HEK293 (cell line): ENCODE results near the gene LEMD1.

Source experiments
- HOXD13 ChIP-seq: sonication (generic); formaldehyde crosslinking; IDR thresholded peaks from 2 replicates; pipeline ENCODE4 v1.8.0; 2022; ENCODE audit warnings: missing genetic modification reagents, borderline replicate concordance
- KLF17 ChIP-seq: fragments of 450-650 bp; formaldehyde crosslinking; IDR thresholded peaks from 2 replicates; pipeline ENCODE4 v1.5.1; 2016; ENCODE audit warnings: missing biosample characterization, missing genetic modification characterization
- KLF9 ChIP-seq: fragments of 450-650 bp; formaldehyde crosslinking; IDR thresholded peaks from 2 replicates; pipeline ENCODE4 v1.5.1; 2016; ENCODE audit warnings: missing biosample characterization, missing genetic modification characterization, low read depth
- SCRT2 ChIP-seq: fragments of 450-650 bp; formaldehyde crosslinking; IDR thresholded peaks from 2 replicates; pipeline ENCODE4 v1.5.1; 2016; ENCODE audit warnings: missing biosample characterization, missing genetic modification characterization
- SP2 ChIP-seq: fragments of 450-650 bp; formaldehyde crosslinking; IDR thresholded peaks from 2 replicates; pipeline ENCODE4 v1.5.1; 2016; ENCODE audit warnings: missing biosample characterization, missing genetic modification characterization
- SP3 ChIP-seq: fragments of 450-650 bp; formaldehyde crosslinking; IDR thresholded peaks from 2 replicates; pipeline ENCODE4 v1.5.1; 2016; ENCODE audit warnings: missing biosample characterization, missing genetic modification characterization
- SP7 ChIP-seq: fragments of 450-650 bp; formaldehyde crosslinking; IDR thresholded peaks from 2 replicates; pipeline ENCODE4 v1.5.1; 2016; ENCODE audit warnings: missing biosample characterization, missing genetic modification characterization
- ZBTB1 ChIP-seq: fragments of 450-650 bp; formaldehyde crosslinking; IDR thresholded peaks from 2 replicates; pipeline ENCODE4 v1.5.1; 2016; ENCODE audit warnings: missing biosample characterization, missing genetic modification characterization
- ZBTB10 ChIP-seq: fragments of 450-650 bp; formaldehyde crosslinking; IDR thresholded peaks from 2 replicates; pipeline ENCODE4 v1.5.1; 2016; ENCODE audit warnings: missing biosample characterization, missing genetic modification characterization
- ZBTB20 ChIP-seq: fragments of 450-650 bp; formaldehyde crosslinking; IDR thresholded peaks from 2 replicates; pipeline ENCODE4 v1.5.1; 2016; ENCODE audit warnings: missing biosample characterization, missing genetic modification characterization
- ZNF112 ChIP-seq: fragments of 450-650 bp; formaldehyde crosslinking; IDR thresholded peaks from 2 replicates; pipeline ENCODE4 v1.5.0; 2017; ENCODE audit warnings: missing biosample characterization, missing genetic modification characterization
- ZNF121 ChIP-seq: fragments of 450-650 bp; formaldehyde crosslinking; IDR thresholded peaks from 2 replicates; pipeline ENCODE4 v1.5.1; 2016; ENCODE audit warnings: missing biosample characterization, missing genetic modification characterization
- ZNF132 ChIP-seq: fragments of 450-650 bp; formaldehyde crosslinking; IDR thresholded peaks from 2 replicates; pipeline ENCODE4 v1.5.1; 2017; ENCODE audit warnings: missing biosample characterization, missing genetic modification characterization, borderline replicate concordance
- ZNF184 ChIP-seq: fragments of 450-650 bp; IDR thresholded peaks from 2 replicates; pipeline ENCODE4 v1.5.1; 2018; ENCODE audit warnings: missing biosample characterization, mild to moderate bottlenecking, missing genetic modification characterization
- ZNF211 ChIP-seq: fragments of 450-650 bp; formaldehyde crosslinking; IDR thresholded peaks from 2 replicates; pipeline ENCODE4 v1.5.1; 2016; ENCODE audit warnings: low read depth, missing biosample characterization, missing genetic modification characterization
- ZNF223 ChIP-seq: fragments of 450-650 bp; formaldehyde crosslinking; IDR thresholded peaks from 2 replicates; pipeline ENCODE4 v1.5.1; 2016; ENCODE audit warnings: missing biosample characterization, missing genetic modification characterization
- ZNF23 ChIP-seq: fragments of 450-650 bp; formaldehyde crosslinking; IDR thresholded peaks from 2 replicates; pipeline ENCODE4 v1.5.1; 2016; ENCODE audit warnings: missing biosample characterization, missing genetic modification characterization, borderline replicate concordance
- ZNF24 ChIP-seq: fragments of 450-650 bp; formaldehyde crosslinking; IDR thresholded peaks from 2 replicates; pipeline ENCODE4 v1.5.1; 2016; ENCODE audit warnings: missing biosample characterization, missing genetic modification characterization
- ZNF292 ChIP-seq: fragments of 450-650 bp; formaldehyde crosslinking; IDR thresholded peaks from 2 replicates; pipeline ENCODE4 v1.5.1; 2016; ENCODE audit warnings: low read depth, missing biosample characterization, missing genetic modification characterization, borderline replicate concordance
- ZNF324 ChIP-seq: fragments of 450-650 bp; formaldehyde crosslinking; IDR thresholded peaks from 2 replicates; pipeline ENCODE4 v1.5.1; 2016; ENCODE audit warnings: missing biosample characterization, missing genetic modification characterization
- ZNF366 ChIP-seq: fragments of 450-650 bp; formaldehyde crosslinking; conservative IDR thresholded peaks from 2 replicates; pipeline ENCODE4 v1.5.1; 2016; ENCODE audit warnings: missing biosample characterization, missing genetic modification characterization
- ZNF394 ChIP-seq: fragments of 450-650 bp; formaldehyde crosslinking; IDR thresholded peaks from 2 replicates; pipeline ENCODE4 v1.5.1; 2016; ENCODE audit warnings: missing biosample characterization, missing genetic modification characterization, mild to moderate bottlenecking, moderate library complexity, borderline replicate concordance
- ZNF501 ChIP-seq: fragments of 450-650 bp; formaldehyde crosslinking; IDR thresholded peaks from 2 replicates; pipeline ENCODE4 v1.5.1; 2016; ENCODE audit warnings: missing biosample characterization, missing genetic modification characterization
- ZNF555 ChIP-seq: fragments of 450-650 bp; formaldehyde crosslinking; conservative IDR thresholded peaks from 2 replicates; pipeline ENCODE4 v1.5.1; 2017; ENCODE audit warnings: missing biosample characterization, mild to moderate bottlenecking, missing genetic modification characterization, inconsistent platforms
- ZNF561 ChIP-seq: fragments of 450-650 bp; IDR thresholded peaks from 2 replicates; pipeline ENCODE4 v1.5.1; 2018; ENCODE audit warnings: missing biosample characterization, missing genetic modification characterization, borderline replicate concordance
- ZNF600 ChIP-seq: fragments of 450-650 bp; formaldehyde crosslinking; IDR thresholded peaks from 2 replicates; pipeline ENCODE4 v1.5.1; 2016; ENCODE audit warnings: missing biosample characterization, missing genetic modification characterization
- ZNF629 ChIP-seq: fragments of 450-650 bp; formaldehyde crosslinking; IDR thresholded peaks from 2 replicates; pipeline ENCODE4 v1.5.1; 2017; ENCODE audit warnings: missing biosample characterization, missing genetic modification characterization
- ZNF654 ChIP-seq: fragments of 450-650 bp; formaldehyde crosslinking; IDR thresholded peaks from 2 replicates; pipeline ENCODE4 v1.5.1; 2016; ENCODE audit warnings: low read depth, missing biosample characterization, missing genetic modification characterization
- ZNF707 ChIP-seq: fragments of 450-650 bp; formaldehyde crosslinking; IDR thresholded peaks from 2 replicates; pipeline ENCODE4 v1.5.1; 2016; ENCODE audit warnings: missing biosample characterization, missing genetic modification characterization
- ZNF792 ChIP-seq: fragments of 450-650 bp; formaldehyde crosslinking; IDR thresholded peaks from 2 replicates; pipeline ENCODE4 v1.5.1; 2016; ENCODE audit warnings: missing biosample characterization, missing genetic modification characterization
- TF ChIP-seq, protein P1 (sequence below): fragments of 450-650 bp; formaldehyde crosslinking; IDR thresholded peaks from 2 replicates; pipeline ENCODE4 v1.5.1; 2016; ENCODE audit warnings: missing biosample characterization, missing genetic modification characterization
- TF ChIP-seq, protein P2 (sequence below): fragments of 450-650 bp; formaldehyde crosslinking; IDR thresholded peaks from 2 replicates; pipeline ENCODE4 v1.5.1; 2016; ENCODE audit warnings: missing biosample characterization, missing genetic modification characterization

LEMD1 gene

GRCh38 chr1:205440476-205441317 lies 18.8 kb upstream of the LEMD1 start (continued):
- TF ChIP-seq HOXD13 (CRISPR knock-in tag) (no peak), ZBTB1 (tag by site-specific recombination) (no peak), ZNF555 (tag by site-specific recombination) (no peak), ZNF23 (no peak), ZNF792 (no peak), KLF17 (tag by site-specific recombination) (peak; percentile 31), ZNF112 (tag by site-specific recombination) (no peak), ZNF292 (tag by site-specific recombination) (no peak), ZBTB10 (tag by site-specific recombination) (no peak), SP7 (tag by site-specific recombination) (0 out of 2 replicates have a peak, but pooled peaks have one; percentile 13), ZNF600 (tag by site-specific recombination) (peak; percentile 39; the same call in 1 of the 2 replicates), ZNF707 (tag by site-specific recombination) (no peak), ZNF501 (tag by site-specific recombination) (no peak), ZNF324 (tag by site-specific recombination) (no peak), ZBTB20 (tag by site-specific recombination) (no peak), ZNF654 (tag by site-specific recombination) (no peak), ZNF132 (tag by site-specific recombination) (no peak), ZNF184 (tag by site-specific recombination) (no peak), SCRT2 (tag by site-specific recombination) (no peak), ZNF211 (tag by site-specific recombination) (no peak), ZNF366 (tag by site-specific recombination) (peak; percentile 45), KLF9 (tag by site-specific recombination) (no peak; the same call in 1 of the 2 replicates), SP2 (tag by site-specific recombination) (peak; percentile 45), SP3 (tag by site-specific recombination) (peak; percentile 53), ZNF629 (tag by site-specific recombination) (no peak; the same call in 1 of the 2 replicates), ZNF24 (no peak), ZNF561 (tag by site-specific recombination) (no peak), ZNF223 (tag by site-specific recombination) (no peak), ZNF394 (no peak), ZNF121 (no peak)
- TF ChIP-seq, protein P1, sequence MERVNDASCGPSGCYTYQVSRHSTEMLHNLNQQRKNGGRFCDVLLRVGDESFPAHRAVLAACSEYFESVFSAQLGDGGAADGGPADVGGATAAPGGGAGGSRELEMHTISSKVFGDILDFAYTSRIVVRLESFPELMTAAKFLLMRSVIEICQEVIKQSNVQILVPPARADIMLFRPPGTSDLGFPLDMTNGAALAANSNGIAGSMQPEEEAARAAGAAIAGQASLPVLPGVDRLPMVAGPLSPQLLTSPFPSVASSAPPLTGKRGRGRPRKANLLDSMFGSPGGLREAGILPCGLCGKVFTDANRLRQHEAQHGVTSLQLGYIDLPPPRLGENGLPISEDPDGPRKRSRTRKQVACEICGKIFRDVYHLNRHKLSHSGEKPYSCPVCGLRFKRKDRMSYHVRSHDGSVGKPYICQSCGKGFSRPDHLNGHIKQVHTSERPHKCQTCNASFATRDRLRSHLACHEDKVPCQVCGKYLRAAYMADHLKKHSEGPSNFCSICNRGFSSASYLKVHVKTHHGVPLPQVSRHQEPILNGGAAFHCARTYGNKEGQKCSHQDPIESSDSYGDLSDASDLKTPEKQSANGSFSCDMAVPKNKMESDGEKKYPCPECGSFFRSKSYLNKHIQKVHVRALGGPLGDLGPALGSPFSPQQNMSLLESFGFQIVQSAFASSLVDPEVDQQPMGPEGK, result no peak
- TF ChIP-seq, protein P2, sequence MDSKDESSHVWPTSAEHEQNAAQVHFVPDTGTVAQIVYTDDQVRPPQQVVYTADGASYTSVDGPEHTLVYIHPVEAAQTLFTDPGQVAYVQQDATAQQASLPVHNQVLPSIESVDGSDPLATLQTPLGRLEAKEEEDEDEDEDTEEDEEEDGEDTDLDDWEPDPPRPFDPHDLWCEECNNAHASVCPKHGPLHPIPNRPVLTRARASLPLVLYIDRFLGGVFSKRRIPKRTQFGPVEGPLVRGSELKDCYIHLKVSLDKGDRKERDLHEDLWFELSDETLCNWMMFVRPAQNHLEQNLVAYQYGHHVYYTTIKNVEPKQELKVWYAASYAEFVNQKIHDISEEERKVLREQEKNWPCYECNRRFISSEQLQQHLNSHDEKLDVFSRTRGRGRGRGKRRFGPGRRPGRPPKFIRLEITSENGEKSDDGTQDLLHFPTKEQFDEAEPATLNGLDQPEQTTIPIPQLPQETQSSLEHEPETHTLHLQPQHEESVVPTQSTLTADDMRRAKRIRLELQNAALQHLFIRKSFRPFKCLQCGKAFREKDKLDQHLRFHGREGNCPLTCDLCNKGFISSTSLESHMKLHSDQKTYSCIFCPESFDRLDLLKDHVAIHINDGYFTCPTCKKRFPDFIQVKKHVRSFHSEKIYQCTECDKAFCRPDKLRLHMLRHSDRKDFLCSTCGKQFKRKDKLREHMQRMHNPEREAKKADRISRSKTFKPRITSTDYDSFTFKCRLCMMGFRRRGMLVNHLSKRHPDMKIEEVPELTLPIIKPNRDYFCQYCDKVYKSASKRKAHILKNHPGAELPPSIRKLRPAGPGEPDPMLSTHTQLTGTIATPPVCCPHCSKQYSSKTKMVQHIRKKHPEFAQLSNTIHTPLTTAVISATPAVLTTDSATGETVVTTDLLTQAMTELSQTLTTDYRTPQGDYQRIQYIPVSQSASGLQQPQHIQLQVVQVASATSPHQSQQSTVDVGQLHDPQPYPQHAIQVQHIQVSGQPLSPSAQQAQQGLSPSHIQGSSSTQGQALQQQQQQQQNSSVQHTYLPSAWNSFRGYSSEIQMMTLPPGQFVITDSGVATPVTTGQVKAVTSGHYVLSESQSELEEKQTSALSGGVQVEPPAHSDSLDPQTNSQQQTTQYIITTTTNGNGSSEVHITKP (tag by site-specific recombination), result no peak; the same call in 1 of the 2 replicates
